ENCODE data around the gene EFCAB6.

GRCh38 chr22:43821606-43822425 is 9.7 kb upstream of the EFCAB6 start:
- no peak for TF ChIP-seq IRF1 (CRISPR knock-in tag; IDR thresholded peaks at IDR 0.05; ENCODE audit: borderline replicate concordance)
- TF ChIP-seq CEBPB (tag; IDR thresholded peaks at IDR 0.05): no peak
- TF ChIP-seq DEAF1 (CRISPR knock-in tag; IDR thresholded peaks at IDR 0.05): no peak
- TF ChIP-seq CTCF (IDR thresholded peaks at IDR 0.05 in 2 of 3, conservative IDR thresholded peaks at IDR 0.05 in 1 of 3; ENCODE audit: insufficient read depth in 2 of 3, low read depth in 1 of 3, low read length in 3 of 3): no peak
- no peak for TF ChIP-seq BHLHE40 (IDR thresholded peaks at IDR 0.05; ENCODE audit: low read length)
- TF ChIP-seq TARDBP (IDR thresholded peaks at IDR 0.05): no peak
- TF ChIP-seq EZH2 (IDR thresholded peaks at IDR 0.05; ENCODE audit: borderline replicate concordance, low read depth, low read length): no peak
- TF ChIP-seq SIN3B (IDR thresholded peaks at IDR 0.05; ENCODE audit: low read depth): no peak
- no peak for TF ChIP-seq HCFC1 (IDR thresholded peaks at IDR 0.05; ENCODE audit: low read depth, low read length)
- TF ChIP-seq EP300 (IDR thresholded peaks at IDR 0.05; ENCODE audit: low read length): no peak
- no peak for TF ChIP-seq NR2C2 (CRISPR knock-in tag; IDR thresholded peaks at IDR 0.05)
- no peak for TF ChIP-seq NR2C2 (tag; IDR thresholded peaks at IDR 0.05)
- no peak for TF ChIP-seq NFRKB (IDR thresholded peaks at IDR 0.05; ENCODE audit: low read depth)
- TF ChIP-seq ZNF24 (IDR thresholded peaks at IDR 0.05): no peak

Data from K562 (cell line).